T-helper 1 cell (primary cell): ENCODE measurements around the gene FAM53B.
"Not testable (repeated sequence)": the region's sequence is repeated elsewhere in the genome, so short reads cannot be mapped to it uniquely, and the experiment has no call there.

ENCODE experiments used
- DNase-seq, 5 donors: peaks; one replicate each; pipeline ENCODE4 v3.0.0-alpha.2; 2012 to 2020

FAM53B gene

DNA sequence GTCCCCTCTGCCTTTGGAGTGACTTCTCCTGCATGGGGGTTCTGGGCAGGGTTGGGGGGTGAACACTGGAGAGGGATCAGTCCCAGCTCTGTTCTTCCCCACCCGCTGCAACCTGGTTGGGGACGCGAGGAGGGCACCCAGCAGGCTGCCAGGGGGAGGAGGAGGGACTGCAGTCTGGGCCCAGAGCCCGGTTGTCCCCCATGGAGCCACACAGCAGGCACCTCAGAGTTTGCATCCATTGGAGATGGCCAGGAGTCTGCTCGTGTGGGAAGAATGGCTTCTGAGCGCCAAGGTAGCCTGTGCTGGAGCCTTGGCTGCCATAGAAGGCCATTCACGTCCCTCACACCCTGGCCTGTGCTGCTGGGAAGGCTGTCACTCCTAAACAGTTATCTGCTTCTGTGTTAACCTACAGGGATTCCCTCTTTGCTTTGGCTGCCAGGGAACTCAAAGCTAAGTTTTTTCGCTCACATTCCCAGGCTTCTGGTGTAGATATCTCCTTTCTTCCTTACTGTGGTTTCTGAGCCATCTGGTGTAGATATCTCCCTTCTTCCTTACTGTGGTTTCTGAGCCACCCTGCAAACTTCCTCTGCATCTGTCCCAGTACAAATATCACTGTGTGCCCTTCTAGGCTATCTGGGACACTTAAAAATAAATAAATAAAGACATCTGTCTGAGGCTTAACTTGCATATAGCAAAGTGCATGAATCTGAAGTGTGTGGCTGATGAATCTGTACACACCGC, 148.9 kb downstream of the FAM53B start:
- no peak for DNase-seq

DNA sequence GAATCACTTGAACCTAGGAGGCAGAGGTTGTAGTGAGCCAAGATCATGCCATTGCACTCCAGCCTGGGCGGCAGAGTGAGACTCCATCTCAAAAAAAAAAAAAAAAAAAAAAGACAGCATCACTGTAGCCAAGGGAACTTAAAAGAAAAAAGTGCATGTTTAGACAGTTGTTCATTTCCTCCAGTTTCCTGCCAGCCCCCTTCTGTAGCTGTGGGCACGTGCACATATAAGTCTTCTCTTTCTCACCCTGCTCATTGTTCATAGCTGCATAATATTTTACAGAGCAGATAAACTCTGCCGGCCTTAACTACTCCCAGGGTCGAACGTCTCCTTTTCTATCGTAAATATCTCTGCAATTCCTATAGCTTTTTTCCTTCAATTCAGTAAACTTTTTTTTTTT, 149.9 kb downstream of the FAM53B start:
- DNase-seq = no peak

DNA sequence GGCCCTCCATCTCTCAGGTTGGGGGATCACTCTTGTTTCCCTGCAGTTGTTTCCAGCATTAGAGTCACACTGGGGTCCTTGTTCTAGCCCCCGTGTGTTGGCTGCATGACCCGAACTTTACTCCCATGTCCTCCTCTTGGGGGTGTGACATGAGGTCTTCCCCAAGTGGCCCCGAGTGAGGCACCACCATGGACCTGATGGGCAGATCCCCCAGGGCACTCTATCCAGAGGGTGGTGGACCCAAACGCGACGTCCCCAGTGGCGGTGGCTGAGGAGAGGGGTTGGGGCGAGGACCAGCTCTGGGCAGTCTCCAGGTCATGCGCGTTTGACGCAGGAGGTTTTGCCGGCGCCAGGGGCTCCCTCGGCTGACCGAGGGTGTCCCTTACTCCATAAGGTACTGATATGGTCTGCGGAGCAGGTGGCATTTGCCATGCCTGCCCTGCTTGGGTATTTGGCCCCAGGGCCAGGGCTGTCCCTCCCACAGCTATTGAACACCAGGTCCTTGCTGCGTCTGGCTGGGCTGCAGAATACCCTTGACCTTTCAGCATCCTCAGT, 150.7 kb downstream of the FAM53B start:
- no peak for DNase-seq

DNA sequence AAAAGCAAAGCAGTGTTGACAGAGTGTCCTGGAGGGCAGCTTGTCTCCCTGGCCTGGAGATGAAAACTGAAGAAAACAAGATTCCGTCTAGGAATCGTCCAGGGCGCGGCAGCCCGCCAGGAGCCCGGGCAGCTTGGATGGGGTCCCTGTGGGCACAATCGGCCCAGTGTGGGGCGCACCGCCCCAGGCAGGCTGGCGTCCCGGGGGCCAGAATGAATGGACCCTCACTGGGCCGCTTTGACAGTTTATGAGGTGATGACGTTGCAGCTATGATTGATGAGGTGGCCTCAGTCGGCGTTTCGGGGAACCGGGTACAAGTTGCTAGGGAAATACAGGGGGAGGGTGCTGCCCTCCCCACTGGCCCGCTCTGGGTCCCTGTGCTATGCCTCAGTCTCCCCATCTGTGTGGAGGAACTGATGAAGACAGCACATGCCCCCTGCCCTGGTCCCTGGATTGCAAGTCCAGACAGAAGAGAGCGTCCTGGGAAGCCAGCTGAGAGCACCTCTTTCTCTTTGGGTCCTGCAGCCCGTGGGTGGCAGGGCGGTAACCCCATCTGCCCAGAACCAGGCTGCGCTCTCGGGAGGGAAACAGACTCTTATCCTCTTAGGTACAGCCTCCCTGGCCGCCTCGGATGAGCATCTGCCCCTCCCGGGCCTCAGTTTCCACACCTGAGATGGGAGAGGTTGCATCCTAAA, 151.3 kb downstream of the FAM53B start:
- DNase-seq = no peak

DNA sequence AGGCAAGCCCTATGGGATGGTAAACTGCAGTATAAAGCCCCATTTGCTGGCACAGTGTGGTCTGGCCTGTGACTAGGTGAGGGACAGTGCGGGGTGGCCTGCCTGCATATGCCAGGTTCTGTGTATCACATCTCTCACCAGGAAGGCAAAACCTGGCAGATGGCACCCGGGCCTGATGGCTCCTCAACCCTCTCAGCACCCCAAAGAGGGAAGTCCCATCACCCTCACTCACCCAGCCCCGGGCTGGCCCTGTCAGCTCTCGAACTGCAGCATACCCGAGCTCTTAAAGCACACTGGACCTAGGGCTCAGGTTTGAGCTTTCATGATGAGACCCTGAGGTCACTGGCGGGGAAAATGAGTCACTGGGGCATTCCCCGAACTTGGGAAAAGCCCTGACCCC, 152.1 kb downstream of the FAM53B start:
- no peak for DNase-seq

DNA sequence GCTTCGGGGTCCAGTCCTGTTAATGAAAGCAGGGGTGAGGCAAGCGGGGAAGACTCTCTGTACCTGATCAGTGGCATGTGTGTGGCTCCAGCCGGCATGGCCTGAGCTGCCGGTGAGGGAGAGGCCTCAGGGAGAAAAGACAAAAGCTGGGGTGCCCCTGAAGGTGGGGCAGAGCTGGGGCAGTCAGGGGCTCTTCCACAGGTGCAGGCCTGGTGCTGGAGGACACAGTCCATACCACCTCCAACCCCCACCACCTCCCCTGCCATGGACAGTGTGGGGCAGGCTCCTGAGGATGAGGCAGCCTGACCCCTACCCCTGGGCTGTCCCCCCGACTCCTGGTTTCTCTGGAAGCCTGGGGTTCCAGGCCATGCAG, 153.1 kb downstream of the FAM53B start:
- DNase-seq = no peak

DNA sequence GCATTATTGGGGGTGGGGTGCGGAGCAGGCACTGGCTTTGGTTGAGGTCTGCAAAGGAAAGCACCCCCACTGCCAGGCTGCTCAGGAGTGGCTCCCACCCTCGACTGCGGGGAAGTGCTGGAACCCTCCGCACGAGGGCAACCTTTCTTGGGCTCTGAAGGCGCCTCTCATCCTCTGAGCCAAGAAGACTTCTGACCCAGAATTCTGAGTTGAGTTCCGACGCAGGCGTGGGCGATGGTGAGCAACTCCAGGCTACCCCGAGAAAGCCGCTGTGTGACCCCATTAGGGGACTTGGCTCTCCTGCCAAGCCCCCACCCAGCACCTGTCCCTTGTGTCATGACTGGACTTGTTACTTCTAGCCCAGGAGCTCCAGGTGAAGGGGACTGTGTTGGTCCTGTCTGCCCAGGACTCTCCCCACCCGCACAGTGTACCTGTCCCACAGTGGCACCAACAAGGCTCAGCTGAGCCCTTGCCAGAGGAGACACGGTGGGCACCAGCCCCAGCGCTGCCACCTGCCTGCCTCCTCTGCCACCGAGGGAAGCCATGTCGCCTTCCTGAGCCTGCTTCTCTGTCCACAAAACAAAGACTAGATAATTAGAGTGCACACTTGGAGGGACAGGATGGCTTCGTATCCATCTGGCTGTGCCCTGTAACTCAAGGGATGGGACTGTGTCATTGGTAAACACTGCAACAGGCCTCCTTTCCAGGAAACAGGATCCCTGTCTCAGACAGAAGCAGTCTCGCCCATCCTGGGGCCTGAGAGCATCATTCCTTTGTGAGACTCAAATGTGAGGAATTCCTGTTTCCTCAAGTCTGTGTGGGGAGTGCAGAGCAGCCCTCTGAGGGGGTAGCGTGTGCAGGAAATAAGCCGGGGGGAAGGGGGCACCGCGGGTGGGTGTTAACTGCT, 153.7 kb downstream of the FAM53B start:
- DNase-seq = no peak

DNA sequence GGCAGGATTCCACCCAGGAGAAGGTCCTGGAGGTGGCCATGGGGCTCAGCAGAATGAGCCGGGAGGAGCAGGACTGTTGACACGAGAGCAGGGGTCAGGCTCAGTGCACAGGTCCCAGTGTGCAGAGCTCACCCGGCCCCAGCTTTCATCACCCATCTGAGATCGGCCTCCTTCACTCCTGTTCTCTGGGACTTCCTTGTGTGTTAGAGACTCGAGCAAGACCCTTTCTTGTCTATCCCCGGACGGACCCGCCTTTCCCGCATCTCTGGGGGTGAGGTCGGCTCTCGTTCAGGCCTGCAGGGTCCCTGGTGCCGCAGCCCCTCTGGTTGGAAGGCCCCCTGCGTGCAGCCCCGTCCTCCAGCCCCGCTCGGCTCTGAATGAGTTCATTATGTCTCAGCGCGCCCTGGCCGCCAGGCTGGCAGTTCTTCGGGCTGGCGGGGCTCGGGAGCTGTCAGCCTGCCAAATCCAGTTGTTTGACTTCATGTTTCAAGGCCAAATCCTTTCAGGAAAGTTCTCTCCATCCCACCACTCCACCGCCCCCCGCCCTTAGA, 154.6 kb downstream of the FAM53B start:
- no peak for DNase-seq

GRCh38 chr10:124588736-124589490, 155.3 kb downstream of the FAM53B start:
- no peak for DNase-seq

GRCh38 chr10:124588341-124588735, 155.8 kb downstream of the FAM53B start:
- not testable (repeated sequence) for DNase-seq

GRCh38 chr10:124587811-124588211, 156.4 kb downstream of the FAM53B start:
- DNase-seq = no peak

GRCh38 chr10:124586142-124586541, 158.0 kb downstream of the FAM53B start:
- DNase-seq = no peak

DNA sequence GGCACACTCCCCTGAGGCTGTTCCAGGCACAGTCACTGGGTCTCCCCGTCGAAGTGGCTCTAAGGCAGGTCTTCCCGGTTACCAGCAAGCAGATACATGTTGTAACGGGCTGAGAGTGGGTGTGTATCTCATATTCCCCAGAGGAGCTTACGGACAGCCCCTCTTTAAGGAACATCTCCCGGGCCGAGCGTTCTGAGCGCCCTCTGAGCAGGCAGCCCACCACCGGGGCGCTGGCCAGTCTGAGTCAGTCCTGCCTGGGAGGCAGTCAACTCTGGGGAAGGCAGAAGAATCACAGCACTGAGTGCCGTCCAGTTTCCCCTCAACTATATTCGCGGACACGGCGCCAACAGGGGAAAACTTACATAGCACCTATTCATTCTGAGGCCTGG, 165.2 kb downstream of the FAM53B start:
- no peak for DNase-seq

DNA sequence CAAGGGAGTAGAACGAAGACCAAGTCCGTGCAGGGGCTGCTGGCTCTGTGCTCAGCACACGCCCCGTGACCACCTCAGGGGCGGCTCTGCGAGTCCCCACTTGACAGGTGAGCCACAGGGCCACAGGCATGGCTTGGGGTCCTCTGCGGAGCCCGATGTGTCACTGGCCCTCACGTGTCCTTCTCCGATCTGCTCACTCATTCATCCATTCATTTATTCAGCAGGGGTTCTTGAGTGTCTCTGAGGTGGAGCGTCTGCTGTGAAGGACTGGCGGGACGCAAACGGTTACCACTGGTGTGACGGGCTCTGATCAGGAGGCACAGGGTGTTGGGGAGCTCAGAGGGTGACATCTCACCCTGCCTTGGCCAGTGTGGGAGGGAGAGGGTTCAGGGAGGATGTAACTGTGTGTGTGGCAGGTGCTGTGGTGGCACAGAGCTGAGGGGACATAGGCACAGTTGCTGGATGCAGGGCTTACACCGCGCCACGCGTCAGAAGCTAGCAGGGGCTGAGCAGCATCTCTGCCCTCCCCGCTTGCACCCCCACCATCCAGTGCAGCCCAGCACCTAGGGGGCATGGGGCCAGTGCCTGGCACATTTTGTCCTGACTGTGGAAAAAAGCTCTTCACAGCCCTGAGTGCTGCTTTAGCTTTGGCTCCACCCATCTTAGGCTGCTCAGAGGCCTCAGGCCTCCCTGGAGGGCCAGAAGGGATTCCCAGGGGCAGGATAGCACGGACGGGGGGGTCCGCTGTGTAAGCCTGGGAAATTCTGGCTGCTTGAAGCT, 165.8 kb downstream of the FAM53B start:
- DNase-seq = no peak

- DNase-seq = no peak
Measured at GRCh38 chr10:124577651-124578050, 166.5 kb downstream of the FAM53B start.

GRCh38 chr10:124576526-124577420, 167.4 kb downstream of the FAM53B start:
- no peak for DNase-seq

DNA sequence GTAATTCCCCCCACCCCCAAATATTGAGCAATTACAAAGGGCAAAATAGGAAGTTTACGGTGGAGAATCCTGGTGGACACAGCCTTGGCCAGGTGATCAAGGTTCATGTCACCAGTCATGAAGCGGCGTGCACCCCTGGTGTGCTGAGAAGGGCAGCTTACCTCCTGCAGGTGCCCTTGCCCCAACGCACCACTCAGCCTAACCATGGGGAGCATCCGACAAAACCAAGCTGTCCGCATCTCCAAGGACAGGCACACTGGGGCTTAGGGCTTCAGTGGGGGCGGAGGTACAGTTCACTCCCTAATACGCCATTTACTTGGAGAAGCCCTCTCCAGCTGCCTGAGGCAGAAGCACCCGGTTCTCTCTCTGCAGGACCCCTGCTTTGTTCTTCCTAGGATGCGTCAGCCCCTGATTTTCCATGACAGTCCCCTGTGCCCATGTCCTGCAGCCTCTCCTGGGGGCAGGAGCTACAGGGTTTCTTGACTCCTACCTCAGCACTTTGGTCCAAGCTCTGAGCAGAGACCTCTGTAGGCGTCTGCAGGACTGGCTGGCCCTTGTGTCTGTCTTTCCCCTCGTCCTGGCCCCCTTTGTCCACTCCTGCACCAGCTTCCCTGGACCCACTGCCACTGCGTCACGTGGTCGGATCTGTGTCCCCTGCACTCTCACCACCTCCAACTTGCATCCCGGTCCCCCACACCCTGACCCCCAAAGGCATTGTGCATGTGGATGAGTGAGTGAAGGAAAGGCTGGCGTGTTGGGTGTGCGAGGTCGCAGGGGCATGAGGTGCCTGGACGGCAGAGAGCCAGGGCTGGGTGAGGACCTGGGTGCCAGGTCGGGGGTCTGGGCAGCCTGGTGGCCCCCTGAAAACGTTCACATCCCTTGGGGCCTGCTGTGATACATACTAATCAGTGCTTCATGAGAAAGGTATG, 168.8 kb downstream of the FAM53B start:
- no peak for DNase-seq

GRCh38 chr10:124574456-124575070, 169.6 kb downstream of the FAM53B start:
- no peak for DNase-seq
